ENCODE measurements around the gene KCNQ2.
"Not testable (repeated sequence)": the region's sequence is repeated elsewhere in the genome, so short reads cannot be mapped to it uniquely, and the experiment has no call there.

KCNQ2 gene

DNA sequence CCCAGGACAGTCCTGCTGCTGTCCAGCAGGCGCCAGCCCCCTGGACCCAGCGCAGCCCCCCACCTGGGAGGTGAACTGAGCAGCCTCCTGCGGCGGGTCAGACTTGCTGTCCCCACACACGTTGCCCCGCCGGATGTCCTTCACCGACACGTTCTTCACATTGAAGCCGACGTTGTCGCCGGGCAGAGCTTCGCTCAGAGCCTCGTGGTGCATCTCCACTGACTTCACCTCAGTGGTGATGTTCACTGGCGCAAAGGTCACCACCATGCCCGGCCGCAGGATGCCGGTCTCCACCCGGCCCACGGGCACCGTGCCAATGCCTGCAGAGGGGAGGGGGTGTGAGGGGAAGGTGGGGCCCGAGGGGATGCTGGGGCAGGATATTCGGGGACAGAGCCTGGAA, 18.0 kb upstream of the KCNQ2 start:
- no peak for DNase-seq (ENCODE audit: low spot score)

DNA sequence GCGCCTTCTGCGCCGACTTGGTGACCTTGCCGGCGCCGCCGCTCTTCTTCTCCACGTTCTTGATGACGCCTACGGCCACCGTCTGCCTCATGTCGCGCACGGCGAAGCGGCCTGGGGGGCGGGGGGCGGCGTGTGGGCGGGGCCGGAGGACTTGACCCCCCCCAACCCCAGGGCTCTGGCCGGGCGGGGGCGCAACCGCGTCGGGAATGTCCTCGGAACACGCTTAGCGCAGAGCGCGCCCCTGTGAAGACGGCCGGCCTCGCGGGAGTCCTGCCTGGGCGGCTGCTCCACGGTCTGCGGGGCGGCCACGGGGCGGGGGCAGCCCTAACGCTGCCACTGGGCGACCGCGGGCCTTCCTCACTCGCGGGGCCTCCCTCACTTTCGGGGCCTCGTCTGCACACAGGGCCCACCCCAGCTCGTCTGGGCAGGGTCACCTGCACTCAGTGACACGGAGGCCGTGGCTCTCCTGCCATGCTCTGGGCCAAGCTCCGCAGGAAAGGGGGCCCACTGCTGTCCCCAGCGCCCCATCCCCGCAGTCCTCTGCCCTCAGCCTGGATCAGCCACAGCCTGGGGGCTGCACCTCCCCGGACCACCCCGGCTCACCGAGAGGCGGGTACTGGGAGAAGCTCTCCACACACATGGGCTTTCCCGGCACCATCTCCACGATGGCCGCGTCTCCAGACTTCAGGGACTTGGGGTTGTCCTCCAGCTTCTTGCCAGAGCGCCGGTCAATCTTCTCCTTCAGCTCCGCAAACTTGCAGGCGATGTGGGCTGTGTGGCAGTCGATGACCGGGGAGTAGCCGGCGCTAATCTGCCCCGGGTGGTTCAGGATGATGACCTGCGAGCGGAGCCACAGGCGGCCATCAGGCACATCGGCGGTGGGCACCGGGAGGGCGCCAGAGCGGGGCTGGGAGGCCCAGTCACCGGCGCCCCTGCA, 16.1 kb upstream of the KCNQ2 start:
- peak; percentile 58 for DNase-seq (ENCODE audit: low spot score)

DNA sequence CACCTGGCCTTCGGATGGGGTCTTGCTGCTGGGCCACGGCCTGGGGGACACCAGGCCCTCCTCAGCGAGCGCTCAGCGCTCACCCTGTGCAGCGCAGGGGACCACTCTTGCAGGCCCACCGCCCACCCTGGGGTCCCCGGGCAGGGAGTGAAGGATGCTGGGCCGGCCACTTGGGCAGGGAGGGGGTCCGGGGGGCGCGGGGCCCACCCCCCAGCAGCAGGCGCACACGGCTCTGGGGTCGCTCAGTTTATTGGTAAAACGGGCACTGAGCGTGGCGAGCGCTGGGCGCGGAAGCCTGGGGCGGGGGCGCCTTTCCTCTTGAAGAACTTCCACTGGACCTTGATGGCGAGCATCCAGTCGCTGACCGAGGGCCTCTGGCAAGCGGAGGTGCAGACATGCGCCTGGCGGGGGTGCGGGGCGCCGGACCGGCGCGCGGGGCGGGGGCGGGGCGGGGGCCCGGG, 15.4 kb upstream of the KCNQ2 start:
- DNase-seq (ENCODE audit: low spot score), result no peak

- no peak for DNase-seq (ENCODE audit: low spot score)
Measured at GRCh38 chr20:63487116-63487764, 14.8 kb upstream of the KCNQ2 start.

DNA sequence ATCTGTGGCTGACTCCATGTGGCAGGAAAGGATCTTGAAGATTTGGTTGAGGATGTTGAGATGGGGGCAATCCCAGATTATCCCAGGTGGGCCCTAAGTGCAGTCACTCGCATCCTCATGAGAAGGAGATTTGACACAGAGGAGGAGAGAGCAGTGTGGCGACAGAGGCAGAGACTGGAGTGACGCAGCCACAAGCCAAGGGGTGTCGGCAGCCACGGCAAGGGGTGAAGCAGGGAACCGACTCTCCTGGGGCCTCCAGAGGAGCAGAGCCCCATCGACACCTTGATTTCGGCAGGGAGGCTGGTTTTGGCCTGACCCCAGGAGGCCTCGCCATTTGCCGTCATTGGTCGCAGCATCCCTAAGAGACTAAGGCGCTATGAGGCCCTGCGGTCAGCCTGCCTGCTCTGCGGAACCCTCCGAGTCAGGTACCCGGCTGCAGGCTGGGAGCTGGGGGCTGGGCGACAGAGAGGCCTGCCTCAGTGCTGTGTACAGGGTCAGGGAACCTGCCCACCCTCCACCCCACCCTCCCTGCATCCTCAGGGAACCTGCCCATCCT, 13.9 kb upstream of the KCNQ2 start:
- DNase-seq (ENCODE audit: low spot score), result no peak

DNA sequence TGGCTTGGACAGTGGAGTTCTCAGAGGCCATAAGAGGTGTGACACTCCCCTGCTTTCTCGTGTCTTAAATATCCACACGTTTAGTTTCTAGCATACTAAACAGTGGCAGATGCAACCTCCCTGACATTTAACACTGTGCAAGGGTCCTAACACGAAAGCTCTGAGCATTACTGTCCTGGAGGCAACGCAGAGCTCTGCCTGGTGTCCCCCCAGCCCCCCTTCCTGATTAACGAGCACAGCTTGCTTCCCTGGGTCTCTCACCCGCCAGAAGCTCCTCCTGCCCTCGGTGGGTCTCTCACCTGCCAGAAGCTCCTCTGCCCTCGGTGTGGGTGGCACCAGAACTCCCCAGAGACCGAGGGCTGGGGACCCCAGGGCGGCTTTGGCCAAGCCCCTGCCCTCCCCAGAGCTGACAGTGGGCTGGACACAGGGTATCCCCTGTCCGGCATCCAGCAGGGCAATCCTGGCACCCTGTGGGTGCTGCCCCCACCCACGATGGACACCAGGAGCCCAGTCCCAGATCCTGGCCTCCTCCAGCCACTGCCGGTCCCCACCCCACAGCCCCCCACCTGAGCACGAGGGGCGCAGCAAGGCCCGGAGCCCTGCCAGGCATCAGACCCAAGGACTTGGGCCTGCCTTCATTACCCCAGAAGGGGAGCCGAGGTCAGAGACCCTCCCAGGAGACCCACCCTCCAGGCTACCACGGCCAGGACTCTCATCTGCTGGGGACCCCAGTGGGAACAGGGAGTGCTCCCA, 12.4 kb upstream of the KCNQ2 start:
- no peak for DNase-seq (ENCODE audit: low spot score)

DNA sequence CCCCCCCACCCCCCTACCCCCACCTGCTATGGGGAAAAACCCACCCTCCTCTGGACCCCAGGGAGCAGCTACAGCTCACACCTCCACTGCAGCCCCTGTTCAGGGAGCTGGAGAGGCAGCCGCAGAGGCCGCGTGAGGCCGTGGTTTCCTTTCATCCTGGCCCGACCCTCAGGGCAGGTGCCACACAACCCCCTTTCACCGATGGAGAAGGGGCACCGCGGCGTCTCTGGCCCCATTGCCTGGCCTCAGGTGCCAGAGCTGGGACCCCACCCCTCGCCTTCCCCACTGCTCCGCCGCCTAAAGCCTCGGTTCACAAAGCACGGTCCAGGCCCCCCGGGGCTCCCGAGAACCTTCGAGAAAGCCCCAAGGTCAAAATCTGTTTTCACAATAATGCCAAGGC, 11.8 kb upstream of the KCNQ2 start:
- DNase-seq (ENCODE audit: low spot score), result no peak

- DNase-seq (ENCODE audit: low spot score), result peak; percentile 74
Measured at GRCh38 chr20:63483834-63484233, 11.4 kb upstream of the KCNQ2 start.

- DNase-seq (ENCODE audit: low spot score), result no peak
Measured at GRCh38 chr20:63482021-63482587, 9.6 kb upstream of the KCNQ2 start.

DNA sequence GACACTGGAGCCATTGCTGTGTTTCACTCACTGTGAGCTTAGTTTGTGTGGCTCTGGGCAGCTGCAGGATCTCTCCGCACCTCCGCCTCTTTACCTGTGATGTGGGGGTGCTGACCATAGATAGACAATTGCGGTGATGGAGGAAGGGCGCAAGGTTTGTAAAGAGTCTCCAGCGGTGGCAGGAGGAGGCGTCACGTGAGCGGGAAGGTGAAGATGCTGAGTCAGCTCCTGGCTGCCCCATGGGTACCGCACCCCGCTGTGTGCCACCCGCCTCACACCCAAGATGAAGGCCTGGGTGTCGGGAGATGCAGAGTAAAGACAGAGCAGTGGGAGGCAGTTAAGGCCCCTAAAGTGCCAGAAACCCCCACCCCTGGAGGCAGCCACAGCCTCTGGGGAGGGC, 9.0 kb upstream of the KCNQ2 start:
- no peak for DNase-seq (ENCODE audit: low spot score)

- DNase-seq (ENCODE audit: low spot score), result not testable (repeated sequence)
Measured at GRCh38 chr20:63479695-63480419, 7.4 kb upstream of the KCNQ2 start.

GRCh38 chr20:63478346-63479302, 6.2 kb upstream of the KCNQ2 start:
- DNase-seq (ENCODE audit: low spot score), result no peak

DNA sequence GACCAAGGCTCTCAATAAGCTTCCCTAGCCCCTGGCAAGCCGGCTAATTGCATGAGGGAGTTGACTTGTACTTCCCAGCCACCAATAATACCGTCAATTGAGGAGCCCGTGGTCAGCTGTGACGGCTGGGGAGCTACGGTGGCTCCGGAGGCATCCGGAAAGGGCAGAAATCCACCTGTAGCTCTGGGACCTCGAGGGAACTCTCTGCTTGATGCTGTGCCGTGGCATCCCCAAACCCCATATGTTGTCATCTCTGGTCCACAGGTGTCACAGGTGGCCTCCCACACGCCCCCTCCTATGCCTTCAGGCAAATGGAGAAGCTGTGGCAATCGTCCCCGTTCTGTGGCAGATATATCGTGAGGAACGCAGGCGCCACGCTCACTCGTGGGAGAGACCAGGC, 5.5 kb upstream of the KCNQ2 start:
- no peak for DNase-seq (ENCODE audit: low spot score)

DNA sequence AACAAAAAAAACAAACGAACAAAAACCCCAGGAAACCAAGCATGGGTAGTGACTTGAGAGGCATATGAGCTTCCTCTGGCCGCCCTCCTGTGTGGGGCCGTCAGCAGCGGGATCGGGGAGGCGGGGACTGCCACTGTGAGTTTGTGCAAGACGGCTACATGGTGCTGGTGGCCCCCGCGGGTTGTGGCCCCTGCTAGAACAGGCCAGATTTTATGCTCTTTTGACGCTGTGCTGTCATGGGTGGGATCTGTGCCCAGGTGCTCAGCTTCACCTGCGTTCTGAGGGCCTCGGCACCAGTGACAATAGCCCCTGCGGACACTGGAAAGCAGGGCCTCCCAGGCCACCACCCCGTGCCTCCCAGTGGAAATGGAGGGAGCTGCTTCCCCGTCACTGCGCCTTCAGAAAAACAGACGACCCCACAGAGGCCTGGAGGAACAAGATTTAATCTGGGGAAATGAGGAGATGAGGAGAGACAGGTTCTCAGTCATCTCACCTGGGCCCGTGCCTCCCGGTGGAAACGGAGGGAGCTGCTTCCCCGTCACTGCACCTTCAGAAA, 4.7 kb upstream of the KCNQ2 start:
- no peak for DNase-seq (ENCODE audit: low spot score)

DNA sequence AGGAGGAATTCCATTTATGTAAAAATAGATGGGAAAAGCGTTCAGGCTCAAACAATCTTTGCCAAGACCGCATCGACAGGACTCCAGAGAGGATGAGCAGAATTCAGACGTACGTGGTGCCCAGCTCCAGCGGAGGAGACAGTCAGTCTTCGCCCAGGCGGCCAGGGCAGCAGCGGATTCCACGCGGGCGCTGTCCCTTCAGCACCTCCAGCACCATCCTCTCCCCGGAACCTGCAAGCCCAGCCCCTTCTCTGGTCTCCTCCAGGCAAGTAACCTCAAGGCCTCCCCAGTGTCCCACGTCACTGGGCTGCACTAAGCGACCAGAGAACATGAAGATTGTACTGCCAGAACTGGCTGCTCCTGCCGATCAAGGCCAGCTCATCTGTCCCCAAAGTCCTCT, 2.8 kb upstream of the KCNQ2 start:
- peak; percentile 88 for DNase-seq (ENCODE audit: low spot score)

DNA sequence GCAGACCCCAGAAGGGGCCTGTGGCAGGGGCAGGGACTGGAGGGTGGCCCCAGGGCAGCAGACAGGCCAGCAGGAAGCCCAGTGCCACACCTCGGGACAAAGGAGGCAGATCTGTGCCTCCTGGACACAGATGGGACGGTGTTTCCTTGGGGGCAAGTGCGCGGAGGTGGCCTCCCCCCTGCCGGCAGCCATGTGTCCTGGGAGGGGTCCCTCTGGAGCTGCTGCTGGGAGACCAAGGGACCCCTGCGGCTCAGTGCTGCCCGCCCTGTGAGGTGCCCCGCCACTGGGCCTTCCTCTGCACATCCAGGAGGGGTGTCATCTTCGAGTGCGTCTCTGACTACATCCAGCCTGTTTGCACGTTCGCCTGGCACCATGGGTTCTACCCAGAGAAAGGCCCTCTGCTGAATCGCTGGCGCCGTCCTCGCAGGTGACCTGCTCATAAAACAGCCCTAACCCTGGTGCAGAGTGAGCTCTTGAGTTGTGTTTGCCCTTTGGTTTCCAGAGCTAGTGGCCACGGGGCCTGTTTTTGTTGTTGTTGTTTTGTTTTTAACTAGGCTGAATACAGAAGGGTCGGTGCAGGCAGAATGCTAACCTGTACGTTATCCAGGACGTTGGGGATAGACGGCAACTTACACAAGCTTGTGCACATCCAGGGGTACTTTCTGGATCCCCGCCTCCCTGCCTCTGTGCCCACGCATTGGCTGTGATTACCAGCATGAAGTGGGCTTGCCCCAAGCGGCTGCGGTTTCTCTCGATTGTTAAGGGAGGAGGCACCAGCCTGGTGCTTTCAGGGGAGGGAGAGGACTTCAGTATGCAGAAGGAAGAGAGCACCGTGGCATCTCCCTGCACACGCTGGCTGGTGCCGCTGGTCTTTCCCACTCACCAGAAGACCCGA, 1.3 kb upstream of the KCNQ2 start:
- no peak for DNase-seq (ENCODE audit: low spot score)

- no peak for DNase-seq (ENCODE audit: low spot score)
Measured at GRCh38 chr20:63472862-63473390, 471 bp upstream of the KCNQ2 start.

- peak; percentile 73 for DNase-seq (ENCODE audit: low spot score)
Measured at GRCh38 chr20:63471717-63471980, 806 bp downstream of the KCNQ2 start.

Measured in iPS-NIHi11 (cell line).